K562 (cell line): ENCODE measurements around the gene HNRNPLL. TPM values are rescaled to one million over a fixed set of nuclear protein-coding genes. Genes with fewer than 3 reads are reported as not detected.

Experiments used
- ARID4B ChIP-seq: sonication (generic); formaldehyde crosslinking; IDR thresholded peaks from 2 replicates; pipeline ENCODE4 v1.8.0; 2022; ENCODE audit warnings: mild to moderate bottlenecking, missing genetic modification reagents
- CBFB ChIP-seq: sonication (generic); formaldehyde crosslinking; IDR thresholded peaks from 2 replicates; pipeline ENCODE4 v1.4.0; 2020; ENCODE audit warnings: mild to moderate bottlenecking, missing genetic modification reagents
- CHD2 ChIP-seq: IDR thresholded peaks from 2 replicates; pipeline ENCODE4 v1.6.1; 2011; ENCODE audit warnings: low read depth, low read length
- CTCFL ChIP-seq: IDR thresholded peaks from 2 replicates; pipeline ENCODE4 v1.6.1; 2011; ENCODE audit warnings: borderline replicate concordance, low read depth, mild to moderate bottlenecking, moderate library complexity, low read length; ENCODE audit not compliant: insufficient read depth, poor library complexity, severe bottlenecking
- DACH1 ChIP-seq: fragments of 450-650 bp; IDR thresholded peaks from 2 replicates; pipeline ENCODE4 v1.6.1; 2018; ENCODE audit not compliant: partially characterized antibody
- GATAD2A ChIP-seq: fragments of 450-650 bp; IDR thresholded peaks from 2 replicates; pipeline ENCODE4 v1.6.1; 2017
- MCM7 ChIP-seq, 2 experiments: fragments of 450-650 bp; IDR thresholded peaks; 2 replicates each; pipeline ENCODE4 v1.6.1; 2016 to 2018
- POLR3G ChIP-seq: IDR thresholded peaks from 2 replicates; pipeline ENCODE4 v1.6.1; 2011; ENCODE audit not compliant: insufficient read length, insufficient replicate concordance; ENCODE audit errors: extremely low read depth
- RBM15 ChIP-seq: fragments of 200-400 bp; formaldehyde crosslinking; IDR thresholded peaks from 2 replicates; pipeline ENCODE4 v1.6.1; 2018; ENCODE audit warnings: mild to moderate bottlenecking, low read length, moderate library complexity; ENCODE audit not compliant: insufficient read depth
- SIN3A ChIP-seq, 2 experiments: fragments of 150-350 bp in 1 of 2; IDR thresholded peaks; 2 replicates each; pipeline ENCODE4 v1.6.1; 2011 to 2016; ENCODE audit warnings: borderline replicate concordance in 2 of 2, low read depth in 2 of 2, low read length in 2 of 2, mild to moderate bottlenecking in 2 of 2, moderate library complexity in 2 of 2; ENCODE audit not compliant: control insufficient read depth in 1 of 2
- TAF15 ChIP-seq: fragments of 200-400 bp; formaldehyde crosslinking; IDR thresholded peaks from 2 replicates; pipeline ENCODE4 v1.6.1; 2017; ENCODE audit warnings: mild to moderate bottlenecking, low read depth, low read length, moderate library complexity
- ZBTB7A ChIP-seq: IDR thresholded peaks from 2 replicates; pipeline ENCODE4 v1.6.1; 2011; ENCODE audit warnings: low read depth, mild to moderate bottlenecking, low read length, moderate library complexity, borderline replicate concordance; ENCODE audit not compliant: control insufficient read depth
- ZNF121 ChIP-seq: sonication (generic); formaldehyde crosslinking; conservative IDR thresholded peaks from 2 replicates; pipeline ENCODE4 v1.8.0; 2022; ENCODE audit warnings: missing genetic modification reagents
- ZNF146 ChIP-seq: IDR thresholded peaks from one replicate; pipeline ENCODE4 v1.6.1; 2018; ENCODE audit warnings: missing compliant biosample characterization; ENCODE audit not compliant: unreplicated experiment
- ZNF740 ChIP-seq, 3 experiments: fragments of 200-800 bp in 1 of 3; sonication (Bioruptor generic) in 1 of 3; sonication (generic) in 1 of 3; formaldehyde crosslinking in 1 of 3; IDR thresholded peaks; 2 replicates each; pipeline versions ENCODE4 v1.6.1 to v1.8.0; 2016 to 2022; ENCODE audit warnings: mild to moderate bottlenecking in 2 of 3, missing compliant biosample characterization in 2 of 3, missing genetic modification characterization in 2 of 3, missing genetic modification reagents in 1 of 3
- polyA plus RNA-seq, 8 experiments: library from polyadenylated mRNA; depleted of rRNA in 4 of 8; stranded (reverse) in 5 of 8; unstranded in 3 of 8; fragments of >200 nt; fragmentation: Nextera tagmentation in 2 of 8; fragmentation: Illumina TruSeq in 1 of 8; extraction: Ambion mirVana in 2 of 8; extraction: Trizol in 1 of 8; gene quantifications; 2 replicates each; pipeline versions ENCODE4 v1.2.1 to v1.2.3, GENCODE V29; 2011 to 2014; ENCODE audit warnings: inconsistent platforms in 1 of 8, missing spikeins in 1 of 8
- total RNA-seq, 7 experiments: library from RNA; depleted of rRNA in 6 of 7; stranded (reverse); fragments of >200 nt in 6 of 7; fragmentation: Illumina TruSeq in 2 of 7; extraction: Trizol in 2 of 7; gene quantifications; 2 replicates each; pipeline versions ENCODE4 v1.2.1 to v1.2.3, GENCODE V29; 2011 to 2021; ENCODE audit warnings: low replicate concordance in 1 of 7
- TF ChIP-seq, protein P1 (sequence below): conservative IDR thresholded peaks from 2 replicates; pipeline ENCODE4 v1.6.1; 2011; ENCODE audit warnings: low read depth, mild to moderate bottlenecking, low read length; ENCODE audit not compliant: control insufficient read depth

The HNRNPLL gene
- total and polyA plus RNA-seq, 9 of the 15 experiments (the other 6 are each of a cell fraction or from before 2014, with no cell fraction given) = 19.8 to 135 (median 57.8) TPM

GRCh38 chr2:38603402-38604290 lies 918 bp upstream of the HNRNPLL start (continued):
- TF ChIP-seq GATAD2A = no peak
- TF ChIP-seq, protein P1, sequence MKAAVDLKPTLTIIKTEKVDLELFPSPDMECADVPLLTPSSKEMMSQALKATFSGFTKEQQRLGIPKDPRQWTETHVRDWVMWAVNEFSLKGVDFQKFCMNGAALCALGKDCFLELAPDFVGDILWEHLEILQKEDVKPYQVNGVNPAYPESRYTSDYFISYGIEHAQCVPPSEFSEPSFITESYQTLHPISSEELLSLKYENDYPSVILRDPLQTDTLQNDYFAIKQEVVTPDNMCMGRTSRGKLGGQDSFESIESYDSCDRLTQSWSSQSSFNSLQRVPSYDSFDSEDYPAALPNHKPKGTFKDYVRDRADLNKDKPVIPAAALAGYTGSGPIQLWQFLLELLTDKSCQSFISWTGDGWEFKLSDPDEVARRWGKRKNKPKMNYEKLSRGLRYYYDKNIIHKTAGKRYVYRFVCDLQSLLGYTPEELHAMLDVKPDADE = peak; percentile 30; the same call in 1 of the 2 replicates
- TF ChIP-seq TAF15 = no peak
- peak; percentile 85 for TF ChIP-seq ZBTB7A
- peak; percentile 85 for TF ChIP-seq ARID4B
- TF ChIP-seq MCM7 (IDR thresholded peaks at IDR 0.05) = no peak
- TF ChIP-seq CBFB (CRISPR knock-in tag) = no peak
- TF ChIP-seq DACH1 = peak; percentile 87
- TF ChIP-seq CTCFL = peak; percentile 87
- TF ChIP-seq CHD2 = no peak
- peak; percentile 37 to 91; a peak in 1 of 4 replicates for TF ChIP-seq SIN3A (IDR thresholded peaks at IDR 0.05; ENCODE audit: borderline replicate concordance in 2 of 2, control insufficient read depth in 1 of 2, low read depth in 2 of 2, low read length in 2 of 2)
- no peak for TF ChIP-seq RBM15
- TF ChIP-seq POLR3G = no peak
- no peak for TF ChIP-seq ZNF146 (CRISPR knock-in tag)
- no peak for TF ChIP-seq ZNF121 (CRISPR knock-in tag)
- no peak for TF ChIP-seq ZNF740 (CRISPR knock-in tag; IDR thresholded peaks at IDR 0.05)
- TF ChIP-seq ZNF740 (tag; IDR thresholded peaks at IDR 0.05) = no peak
